SK-N-SH treated with all-trans-retinoic acid at 6 μM for 48 hours (cell line): ENCODE results near the gene ZBTB24.

ENCODE experiments used
- ARNTL ChIP-seq: fragments of 450-650 bp; formaldehyde crosslinking; IDR thresholded peaks from 2 replicates; pipeline ENCODE4 v1.5.0; 2020; ENCODE audit warnings: low read depth, mild to moderate bottlenecking, moderate library complexity, borderline replicate concordance
- CREB5 ChIP-seq: fragments of 250-450 bp; sonication (Bioruptor Pico); IDR thresholded peaks from 2 replicates; pipeline ENCODE4 v1.5.1; 2020; ENCODE audit warnings: low read depth, mild to moderate bottlenecking, moderate library complexity
- CSDC2 ChIP-seq: fragments of 250-450 bp; sonication (Bioruptor Pico); IDR thresholded peaks from 2 replicates; pipeline ENCODE4 v1.5.0; 2020; ENCODE audit warnings: mild to moderate bottlenecking, moderate library complexity
- ESRRG ChIP-seq: fragments of 250-450 bp; sonication (Bioruptor Pico); IDR thresholded peaks from 2 replicates; pipeline ENCODE4 v1.6.1; 2021; ENCODE audit warnings: mild to moderate bottlenecking
- PPARA ChIP-seq: fragments of 250-450 bp; sonication (Bioruptor Pico); IDR thresholded peaks from 2 replicates; pipeline ENCODE4 v1.5.0; 2020; ENCODE audit warnings: mild to moderate bottlenecking, borderline replicate concordance
- SNAI2 ChIP-seq: fragments of 250-450 bp; sonication (Bioruptor Pico); IDR thresholded peaks from 2 replicates; pipeline ENCODE4 v1.5.0; 2020; ENCODE audit warnings: mild to moderate bottlenecking, moderate library complexity
- TCF4 ChIP-seq: fragments of 250-450 bp; sonication (Bioruptor Pico); IDR thresholded peaks from 2 replicates; pipeline ENCODE4 v1.8.0; 2021; ENCODE audit warnings: mild to moderate bottlenecking, moderate library complexity, borderline replicate concordance
- ZC3H10 ChIP-seq: fragments of 250-450 bp; sonication (Bioruptor Pico); IDR thresholded peaks from 2 replicates; pipeline ENCODE4 v1.5.1; 2021; ENCODE audit warnings: mild to moderate bottlenecking, moderate library complexity
- ZFP3 ChIP-seq: fragments of 250-450 bp; sonication (Bioruptor Pico); IDR thresholded peaks from 2 replicates; pipeline ENCODE4 v1.5.0; 2020; ENCODE audit warnings: mild to moderate bottlenecking, moderate library complexity
- ZFP30 ChIP-seq: fragments of 450-650 bp; formaldehyde crosslinking; IDR thresholded peaks from 2 replicates; pipeline ENCODE4 v1.5.0; 2022; ENCODE audit warnings: mild to moderate bottlenecking, moderate library complexity
- ZNF70 ChIP-seq: fragments of 450-650 bp; formaldehyde crosslinking; IDR thresholded peaks from 2 replicates; pipeline ENCODE4 v1.5.0; 2020; ENCODE audit warnings: mild to moderate bottlenecking, moderate library complexity
- ZNF8 ChIP-seq: fragments of 450-650 bp; formaldehyde crosslinking; IDR thresholded peaks from 2 replicates; pipeline ENCODE4 v1.5.0; 2020; ENCODE audit warnings: mild to moderate bottlenecking, moderate library complexity
- TF ChIP-seq, protein P1 (sequence below): fragments of 250-450 bp; sonication (Bioruptor Pico); IDR thresholded peaks from 2 replicates; pipeline ENCODE4 v1.8.0; 2020; ENCODE audit warnings: mild to moderate bottlenecking, moderate library complexity, borderline replicate concordance

- no peak for TF ChIP-seq SNAI2 (CRISPR knock-in tag)
- no peak for TF ChIP-seq TCF4 (CRISPR knock-in tag)
- no peak for TF ChIP-seq ZC3H10
- TF ChIP-seq, protein P1, sequence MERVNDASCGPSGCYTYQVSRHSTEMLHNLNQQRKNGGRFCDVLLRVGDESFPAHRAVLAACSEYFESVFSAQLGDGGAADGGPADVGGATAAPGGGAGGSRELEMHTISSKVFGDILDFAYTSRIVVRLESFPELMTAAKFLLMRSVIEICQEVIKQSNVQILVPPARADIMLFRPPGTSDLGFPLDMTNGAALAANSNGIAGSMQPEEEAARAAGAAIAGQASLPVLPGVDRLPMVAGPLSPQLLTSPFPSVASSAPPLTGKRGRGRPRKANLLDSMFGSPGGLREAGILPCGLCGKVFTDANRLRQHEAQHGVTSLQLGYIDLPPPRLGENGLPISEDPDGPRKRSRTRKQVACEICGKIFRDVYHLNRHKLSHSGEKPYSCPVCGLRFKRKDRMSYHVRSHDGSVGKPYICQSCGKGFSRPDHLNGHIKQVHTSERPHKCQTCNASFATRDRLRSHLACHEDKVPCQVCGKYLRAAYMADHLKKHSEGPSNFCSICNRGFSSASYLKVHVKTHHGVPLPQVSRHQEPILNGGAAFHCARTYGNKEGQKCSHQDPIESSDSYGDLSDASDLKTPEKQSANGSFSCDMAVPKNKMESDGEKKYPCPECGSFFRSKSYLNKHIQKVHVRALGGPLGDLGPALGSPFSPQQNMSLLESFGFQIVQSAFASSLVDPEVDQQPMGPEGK, result no peak
- no peak for TF ChIP-seq ZFP30 (CRISPR knock-in tag)
- no peak for TF ChIP-seq ARNTL (CRISPR knock-in tag)
- TF ChIP-seq CSDC2, result no peak
- no peak for TF ChIP-seq ZFP3 (CRISPR knock-in tag)
- TF ChIP-seq ZNF8 (CRISPR knock-in tag), result no peak
- no peak for TF ChIP-seq PPARA
- TF ChIP-seq ESRRG (CRISPR knock-in tag), result no peak
- no peak for TF ChIP-seq ZNF70 (CRISPR knock-in tag)
- no peak for TF ChIP-seq CREB5 (CRISPR knock-in tag)
These were observed at the start of gene ZBTB24 for GRCh38 chr6:109482905-109483734.
